ENCODE results near the gene CCPG1.
"Not testable (repeated sequence)": the region's sequence is repeated elsewhere in the genome, so short reads cannot be mapped to it uniquely, and the experiment has no call there.

CCPG1 gene, protein sequence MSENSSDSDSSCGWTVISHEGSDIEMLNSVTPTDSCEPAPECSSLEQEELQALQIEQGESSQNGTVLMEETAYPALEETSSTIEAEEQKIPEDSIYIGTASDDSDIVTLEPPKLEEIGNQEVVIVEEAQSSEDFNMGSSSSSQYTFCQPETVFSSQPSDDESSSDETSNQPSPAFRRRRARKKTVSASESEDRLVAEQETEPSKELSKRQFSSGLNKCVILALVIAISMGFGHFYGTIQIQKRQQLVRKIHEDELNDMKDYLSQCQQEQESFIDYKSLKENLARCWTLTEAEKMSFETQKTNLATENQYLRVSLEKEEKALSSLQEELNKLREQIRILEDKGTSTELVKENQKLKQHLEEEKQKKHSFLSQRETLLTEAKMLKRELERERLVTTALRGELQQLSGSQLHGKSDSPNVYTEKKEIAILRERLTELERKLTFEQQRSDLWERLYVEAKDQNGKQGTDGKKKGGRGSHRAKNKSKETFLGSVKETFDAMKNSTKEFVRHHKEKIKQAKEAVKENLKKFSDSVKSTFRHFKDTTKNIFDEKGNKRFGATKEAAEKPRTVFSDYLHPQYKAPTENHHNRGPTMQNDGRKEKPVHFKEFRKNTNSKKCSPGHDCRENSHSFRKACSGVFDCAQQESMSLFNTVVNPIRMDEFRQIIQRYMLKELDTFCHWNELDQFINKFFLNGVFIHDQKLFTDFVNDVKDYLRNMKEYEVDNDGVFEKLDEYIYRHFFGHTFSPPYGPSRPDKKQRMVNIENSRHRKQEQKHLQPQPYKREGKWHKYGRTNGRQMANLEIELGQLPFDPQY

DNA sequence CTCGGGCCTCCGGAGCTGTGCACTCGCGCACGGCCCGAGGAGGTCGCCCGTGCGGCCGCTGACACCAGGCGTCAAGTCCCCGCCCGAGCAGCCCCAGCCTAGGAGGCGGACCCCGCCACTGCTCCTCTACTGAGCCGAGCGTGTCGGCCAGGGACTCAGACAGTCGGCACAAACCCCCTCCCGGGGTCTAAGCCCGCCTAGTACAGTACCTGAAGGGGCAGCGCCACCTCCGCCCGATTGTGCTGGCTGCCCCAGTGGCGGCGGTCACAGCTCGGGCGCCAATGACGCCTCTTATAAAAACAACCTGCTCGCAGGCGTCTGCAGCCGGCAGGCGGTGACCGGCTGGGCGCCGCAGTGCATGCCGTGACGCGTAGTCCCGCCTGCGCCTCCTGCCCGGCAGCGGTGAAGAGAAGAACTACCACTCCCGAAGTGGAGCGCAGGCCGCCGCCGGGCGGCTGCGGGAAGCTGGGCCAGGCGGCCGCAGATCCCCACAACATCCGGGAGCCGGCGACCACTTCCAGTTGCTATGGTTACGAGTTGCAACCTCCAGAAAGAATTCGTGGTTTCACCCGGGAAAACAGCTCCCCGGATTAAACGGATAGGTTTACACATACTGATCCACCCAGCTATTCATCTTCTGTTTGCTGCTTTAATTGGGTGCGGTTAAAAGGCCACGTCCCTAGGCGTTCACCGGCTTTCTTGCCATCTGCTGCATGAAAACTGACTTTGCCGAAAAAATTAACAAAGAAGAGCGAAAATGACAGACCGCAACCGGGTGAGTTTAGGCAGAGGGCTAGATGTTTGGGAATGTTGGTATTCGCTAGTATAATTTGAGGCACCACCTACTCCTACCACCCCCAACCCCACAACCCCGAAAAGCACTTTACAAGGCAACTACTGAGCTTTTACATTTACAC is at the start of gene CCPG1, which contains the start of gene PIERCE2:
TSS of gene CCPG1 (minus strand) at position 348 of the 917 bp plus-strand sequence. CDS start 18,935 bp downstream, outside the sequence.
TSS of gene PIERCE2 (plus strand) at position 484 of the 917 bp plus-strand sequence. CDS start at position 758, 274 bp downstream.
- peak; percentile 83 for DNase-seq

DNA sequence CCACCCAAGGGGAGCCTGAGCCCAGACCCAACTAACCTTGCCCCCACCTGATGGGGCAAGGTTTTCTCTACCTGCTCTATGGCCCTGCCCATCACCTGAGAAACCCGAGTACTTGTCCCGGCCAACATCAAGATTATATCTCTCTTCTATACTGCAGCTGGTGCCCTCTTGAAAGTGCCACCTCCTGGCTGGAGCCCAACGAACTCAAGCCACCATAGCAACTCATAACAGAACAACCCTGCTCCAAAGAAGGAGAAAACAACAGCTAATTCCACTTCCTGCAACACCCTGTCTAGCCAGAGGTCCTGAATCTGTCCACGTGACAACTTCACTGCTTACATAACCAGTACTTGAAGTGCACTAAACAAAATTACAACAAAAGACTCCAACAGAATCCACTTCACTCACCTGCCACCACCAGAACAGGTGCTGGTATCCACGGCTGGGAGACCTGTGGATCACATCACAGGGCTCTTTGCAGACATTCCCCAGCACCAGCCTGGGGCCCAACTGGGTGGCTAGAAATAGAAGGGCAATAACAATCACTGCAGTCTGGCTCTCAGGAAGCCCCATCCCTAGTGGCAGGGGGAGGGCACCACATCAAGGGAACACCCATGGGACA is 49.4 kb upstream of the CCPG1 start:
- peak; percentile 89 for DNase-seq

DNA sequence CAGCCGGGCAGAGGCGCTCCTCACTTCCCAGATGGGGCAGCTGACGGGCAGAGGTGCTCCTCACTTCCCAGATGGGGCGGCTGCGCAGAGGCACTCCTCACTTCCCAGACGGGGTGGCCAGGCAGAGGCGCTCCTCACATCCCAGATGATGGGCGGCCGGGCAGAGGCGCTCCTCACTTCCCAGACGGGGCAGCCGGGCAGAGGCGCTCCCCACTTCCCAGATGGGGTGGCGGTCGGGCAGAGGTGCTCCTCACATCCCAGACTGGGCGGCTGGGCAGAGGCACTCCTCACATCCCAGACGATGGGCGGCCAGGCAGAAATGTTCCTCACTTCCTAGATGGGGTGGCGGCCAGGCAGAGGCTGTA is 38.9 kb upstream of the CCPG1 start:
- not testable (repeated sequence) for DNase-seq

DNA sequence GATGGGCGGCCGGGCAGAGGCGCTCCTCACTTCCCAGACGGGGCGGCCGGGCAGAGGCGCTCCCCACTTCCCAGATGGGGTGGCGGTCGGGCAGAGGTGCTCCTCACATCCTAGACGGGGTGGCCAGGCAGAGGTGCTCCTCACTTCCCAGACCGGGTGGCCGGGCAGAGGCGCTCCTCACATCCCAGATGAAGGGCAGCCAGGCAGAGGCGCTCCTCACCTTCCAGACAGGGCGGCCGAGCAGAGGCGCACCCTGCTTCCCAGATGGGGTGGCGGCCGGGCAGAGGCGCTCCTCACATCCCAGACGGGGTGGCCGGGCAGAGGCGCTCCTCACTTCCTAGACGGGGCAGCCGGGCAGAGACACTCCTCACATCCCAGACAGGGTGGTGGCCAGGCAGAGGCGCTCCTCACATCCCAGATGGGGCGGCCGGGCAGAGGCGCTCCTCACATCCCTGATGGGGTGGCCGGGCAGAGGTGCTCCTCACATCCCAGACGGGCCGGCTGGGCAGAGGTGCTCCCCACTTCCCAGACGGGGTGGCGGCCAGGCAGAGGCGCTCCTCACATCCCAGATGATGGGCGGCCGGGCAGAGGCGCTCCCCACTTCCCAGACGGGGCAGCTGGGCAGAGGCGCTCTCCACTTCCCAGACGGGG is 38.3 kb upstream of the CCPG1 start:
- not testable (repeated sequence) for DNase-seq

DNA sequence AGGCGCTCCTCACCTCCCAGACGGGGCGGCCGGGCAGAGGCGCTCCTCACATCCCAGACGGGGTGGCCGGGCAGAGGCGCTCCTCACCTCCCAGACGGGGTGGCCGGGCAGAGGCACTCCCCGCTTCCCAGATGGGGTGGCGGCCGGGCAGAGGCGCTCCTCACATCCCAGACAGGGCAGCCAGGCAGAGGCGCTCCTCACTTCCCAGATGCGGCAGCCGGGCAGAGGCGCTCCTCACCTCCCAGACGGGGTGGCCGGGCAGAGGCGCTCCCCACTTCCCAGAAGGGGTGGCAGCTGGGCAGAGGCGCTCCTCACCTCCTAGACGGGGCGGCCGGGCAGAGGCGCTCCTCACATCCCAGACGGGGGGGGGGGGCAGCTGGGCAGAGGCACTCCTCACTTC is 37.8 kb upstream of the CCPG1 start:
- not testable (repeated sequence) for DNase-seq

DNA sequence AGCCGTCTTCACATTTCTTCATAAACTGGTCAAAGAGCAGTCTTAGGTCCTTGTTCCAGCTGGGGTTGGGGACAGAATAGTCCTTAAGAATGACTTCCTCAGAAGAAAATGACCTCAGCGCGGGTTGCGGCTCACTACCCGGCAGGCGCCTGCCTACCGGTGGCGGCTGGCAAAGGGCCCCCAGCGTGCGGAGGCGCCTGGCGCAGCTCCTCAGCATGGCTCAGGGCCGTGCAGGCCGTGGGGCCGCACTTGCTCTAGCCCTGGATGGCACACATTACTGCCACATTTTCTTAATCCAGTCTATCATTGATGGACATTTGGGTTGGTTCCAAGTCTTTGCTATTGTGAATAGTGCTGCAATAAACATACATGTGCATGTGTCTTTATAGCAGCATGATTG is 35.0 kb upstream of the CCPG1 start:
- not testable (repeated sequence) for DNase-seq

DNA sequence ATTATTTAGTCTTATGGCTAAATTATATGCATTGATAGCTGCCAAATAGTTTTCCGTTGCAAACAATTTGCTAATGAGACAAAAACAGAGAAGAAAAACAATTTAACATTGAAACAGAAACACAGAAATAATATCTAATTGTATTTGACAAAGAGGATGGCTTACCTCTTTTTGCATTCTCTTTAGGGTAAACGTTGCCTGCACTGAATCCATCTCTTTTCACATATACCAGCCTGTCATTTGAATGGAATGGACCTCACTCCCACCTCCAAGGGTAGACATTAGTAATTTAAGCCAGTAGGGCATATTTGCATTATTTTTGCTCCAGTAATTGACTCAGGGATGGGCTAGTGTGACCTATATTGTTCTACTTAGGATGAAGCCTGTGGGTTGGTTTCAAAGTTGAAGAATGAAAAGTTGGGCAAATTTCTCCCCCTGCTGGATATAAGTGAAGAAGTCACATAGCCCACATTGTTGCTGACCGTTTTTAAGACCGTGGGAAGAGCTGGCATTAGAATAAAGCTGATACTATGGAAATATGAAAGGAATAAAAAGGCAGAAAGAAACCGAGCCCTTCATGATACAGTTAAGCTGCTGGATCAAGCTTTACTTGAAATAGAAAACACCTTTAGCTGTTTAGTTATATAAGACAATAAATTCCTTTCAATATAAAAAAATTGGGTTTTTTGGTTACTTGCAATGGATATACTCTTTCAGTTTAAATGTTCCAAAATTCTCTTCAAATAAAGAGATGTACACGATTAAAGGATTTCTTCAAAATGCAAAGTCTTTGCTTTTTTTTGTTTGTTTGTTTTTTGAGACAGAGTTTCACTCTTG is 27.0 kb upstream of the CCPG1 start:
- DNase-seq = peak; percentile 20

DNA sequence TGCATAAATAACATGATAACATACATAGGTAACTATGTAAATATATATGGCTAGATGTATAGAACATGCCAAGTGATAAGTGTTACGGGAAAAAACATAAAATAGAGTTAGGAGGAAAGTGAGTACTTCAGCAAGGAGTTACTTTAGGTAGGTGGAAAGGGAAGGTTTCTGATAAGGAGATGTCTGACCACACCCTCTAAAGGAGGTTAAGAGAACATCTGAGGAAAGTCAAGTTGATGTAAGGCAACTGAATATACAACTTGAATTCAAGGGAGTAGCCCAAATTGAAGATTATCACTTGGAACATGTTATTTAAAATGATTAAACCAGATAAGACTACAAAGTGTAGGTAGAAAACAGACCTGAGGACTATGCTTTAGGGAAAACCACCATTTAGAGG is 13.9 kb upstream of the CCPG1 start:
- no peak for DNase-seq

DNA sequence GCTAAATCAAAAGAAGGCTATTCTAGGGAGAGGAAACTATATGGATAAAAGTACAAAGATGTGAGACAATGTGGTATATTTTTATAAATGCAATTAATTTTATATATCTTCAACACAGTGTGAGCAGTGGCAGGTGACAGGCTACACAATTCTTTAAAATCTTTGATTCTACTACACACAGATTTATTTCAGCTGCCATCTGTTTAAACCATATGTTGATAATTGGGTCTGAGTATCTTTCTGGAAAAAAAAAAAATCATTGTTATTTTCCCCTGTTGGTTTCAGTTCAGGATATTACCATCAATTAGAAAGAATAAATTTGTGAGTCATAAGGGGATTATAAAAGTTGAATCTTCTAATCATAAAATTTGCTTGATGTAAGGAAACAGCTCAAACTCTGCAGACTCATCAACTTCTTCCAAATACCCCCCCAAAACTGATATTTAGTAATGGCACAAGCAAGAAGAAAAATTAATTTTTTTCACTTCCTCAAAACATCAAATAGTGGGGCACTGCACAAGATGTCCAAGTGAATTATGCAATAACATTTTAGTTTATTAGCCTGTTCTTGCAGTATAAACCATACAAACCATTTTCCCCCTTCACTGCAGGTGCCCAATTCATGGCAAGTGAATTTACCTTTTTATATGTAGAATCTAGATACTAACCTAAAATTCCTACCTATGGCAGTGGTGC is 12.2 kb upstream of the CCPG1 start:
- DNase-seq = no peak

DNA sequence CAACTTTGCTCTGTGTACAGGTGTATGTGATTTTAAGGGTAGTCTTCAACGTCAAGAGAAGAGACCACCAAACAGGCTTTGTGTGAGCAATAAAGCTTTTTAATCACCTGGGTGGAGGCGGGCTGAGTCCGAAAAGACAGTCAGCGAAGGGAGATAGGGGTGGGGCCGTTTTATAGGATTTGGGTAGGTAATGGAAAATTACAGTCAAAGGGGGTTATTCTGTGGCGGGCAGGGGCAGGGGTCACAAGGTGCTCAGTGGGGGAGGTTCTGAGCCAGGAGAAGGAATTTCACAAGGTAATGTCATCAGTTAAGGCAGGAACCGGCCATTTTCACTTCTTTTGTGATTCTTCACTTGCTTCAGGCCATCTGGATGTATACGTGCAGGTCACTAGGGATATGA is 9.5 kb upstream of the CCPG1 start:
- DNase-seq = not testable (repeated sequence)

DNA sequence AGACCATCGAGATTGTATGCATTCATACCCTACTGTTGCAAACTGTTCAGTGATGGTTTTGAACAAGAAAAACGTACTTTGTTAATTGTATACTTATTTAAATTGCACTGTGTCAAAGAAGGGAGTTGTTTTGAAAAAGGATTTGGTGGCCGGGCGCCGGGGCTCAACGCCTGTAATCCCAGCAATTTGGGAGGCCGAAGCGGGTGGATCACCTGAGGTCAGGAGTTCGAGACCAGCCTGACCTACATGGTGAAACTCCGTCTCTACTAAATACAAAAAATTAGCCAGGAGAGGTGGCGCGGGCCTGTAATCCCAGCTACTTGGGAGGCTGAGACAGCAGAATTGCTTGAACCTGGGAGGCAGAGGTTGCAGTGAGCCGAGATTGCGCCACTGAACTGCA is 817 bp upstream of the CCPG1 start:
- DNase-seq = not testable (repeated sequence)

DNA sequence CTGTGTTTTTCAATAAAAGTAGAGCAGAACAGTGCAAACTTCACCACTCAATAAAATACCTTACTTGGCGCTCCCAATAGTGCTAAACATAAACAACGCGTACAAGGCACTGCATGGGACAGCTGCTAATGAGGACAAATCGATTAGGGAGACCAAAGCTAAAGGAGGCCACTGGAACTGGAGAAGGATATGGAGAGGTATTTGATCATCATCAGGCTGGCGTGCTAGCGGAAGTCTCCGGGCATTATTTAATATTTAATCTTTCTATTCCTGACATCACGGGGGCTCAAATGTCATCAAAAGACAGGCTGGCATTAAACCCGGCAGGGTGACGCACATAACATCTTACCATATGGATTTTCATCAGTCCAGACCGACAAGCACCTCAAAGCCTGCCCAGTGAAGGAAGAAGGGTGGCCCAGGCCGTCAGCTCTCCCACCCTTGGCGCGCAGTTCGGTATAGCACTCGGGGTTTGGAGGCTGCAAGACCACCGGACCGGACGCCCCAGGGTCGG is 604 bp downstream of the CCPG1 start:
- DNase-seq = peak; percentile 34

DNA sequence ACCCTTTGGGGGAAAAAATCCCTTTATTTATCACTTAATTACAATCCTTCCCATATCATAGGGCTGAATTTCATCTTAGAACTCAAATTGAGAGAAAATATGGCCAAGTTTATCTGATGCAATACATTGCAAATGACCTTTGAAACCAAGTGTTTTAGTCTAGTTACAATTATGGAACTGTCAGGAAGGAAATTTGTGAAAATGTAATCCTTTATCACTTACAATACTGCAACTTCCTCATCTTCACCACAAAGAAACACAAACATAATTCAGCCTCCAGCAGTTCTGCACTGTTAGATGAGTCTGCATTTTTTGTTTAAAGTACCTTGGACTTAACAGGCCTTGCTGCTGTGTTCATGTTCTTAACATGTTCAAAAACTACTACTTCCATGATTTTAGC is 4.6 kb downstream of the CCPG1 start:
- no peak for DNase-seq

DNA sequence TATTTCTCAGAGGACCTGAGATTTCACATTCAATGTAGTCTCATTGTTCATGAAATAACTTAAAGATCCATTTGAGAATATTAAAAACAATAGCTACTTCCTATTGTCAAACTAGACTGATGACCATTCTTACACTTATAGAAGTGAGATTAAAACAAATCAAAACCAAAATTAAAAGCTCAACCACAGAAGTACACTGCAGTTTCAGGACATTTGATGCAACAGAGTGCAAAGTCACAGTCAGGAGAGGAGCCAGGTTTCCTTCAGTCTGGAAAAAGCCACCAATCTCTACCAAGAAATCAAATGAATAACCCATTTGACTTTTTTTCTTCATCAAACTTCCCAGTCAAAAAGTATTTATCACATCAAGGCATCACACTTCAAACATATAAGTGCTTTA is 5.5 kb downstream of the CCPG1 start:
- no peak for DNase-seq

DNA sequence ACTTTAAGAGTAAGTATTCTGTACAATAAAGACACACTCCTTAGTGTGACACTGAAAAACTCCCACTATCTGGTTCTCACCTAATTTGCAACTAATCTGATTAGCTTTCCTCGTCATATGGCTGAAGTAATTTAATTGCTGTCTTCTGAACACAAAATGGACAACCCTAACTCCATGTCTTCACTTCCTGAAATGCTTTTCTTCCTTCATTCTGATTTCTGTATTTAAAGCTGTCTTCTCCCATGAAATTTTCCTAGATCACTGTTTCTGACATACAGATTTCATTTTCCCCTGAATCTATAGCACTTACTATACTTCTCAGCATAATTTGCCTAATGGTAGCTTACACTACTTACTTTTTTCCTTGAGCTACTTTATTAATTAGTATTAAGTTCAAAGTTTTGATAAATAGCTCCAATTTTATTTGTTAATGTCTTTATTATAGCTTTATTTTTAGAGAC is 6.3 kb downstream of the CCPG1 start:
- no peak for DNase-seq

DNA sequence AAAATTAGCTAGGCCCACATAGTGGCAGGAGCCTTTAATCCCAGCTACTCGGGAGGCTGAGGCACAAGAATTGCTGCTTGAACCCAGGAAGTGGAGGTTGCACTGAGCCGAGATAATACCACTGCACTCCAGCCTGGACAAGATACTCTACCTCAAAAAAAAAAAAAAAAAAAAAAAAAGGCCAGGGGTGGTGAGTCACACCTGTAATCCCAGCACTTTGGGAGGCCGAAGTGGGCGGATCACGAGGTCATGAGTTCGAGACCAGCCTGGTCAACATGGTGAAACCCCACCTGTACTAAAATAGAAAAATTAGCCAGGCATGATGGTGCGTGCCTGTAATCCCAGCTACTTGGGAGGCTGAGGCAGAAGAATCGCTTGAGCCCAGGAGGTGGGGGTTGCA is 8.1 kb downstream of the CCPG1 start:
- not testable (repeated sequence) for DNase-seq

DNA sequence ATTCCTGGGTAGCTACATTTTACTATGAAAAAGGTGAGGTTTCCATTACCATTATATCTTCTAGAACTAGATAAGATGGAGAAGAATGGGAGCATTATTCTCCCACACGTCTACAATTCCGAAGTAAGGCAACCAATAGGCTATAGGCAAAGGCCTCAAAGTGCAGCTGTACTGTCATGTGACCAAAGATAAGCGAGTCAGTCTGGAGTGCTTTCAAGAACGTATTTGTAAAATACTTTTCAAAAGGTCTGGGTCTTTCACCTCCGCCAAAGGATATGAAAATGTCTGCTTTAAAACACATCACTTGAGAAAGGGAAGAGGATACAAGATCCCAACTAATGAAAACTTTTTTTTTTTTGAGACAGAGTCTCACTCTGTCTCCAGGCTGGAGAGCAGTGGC is 9.9 kb downstream of the CCPG1 start:
- DNase-seq = no peak

DNA sequence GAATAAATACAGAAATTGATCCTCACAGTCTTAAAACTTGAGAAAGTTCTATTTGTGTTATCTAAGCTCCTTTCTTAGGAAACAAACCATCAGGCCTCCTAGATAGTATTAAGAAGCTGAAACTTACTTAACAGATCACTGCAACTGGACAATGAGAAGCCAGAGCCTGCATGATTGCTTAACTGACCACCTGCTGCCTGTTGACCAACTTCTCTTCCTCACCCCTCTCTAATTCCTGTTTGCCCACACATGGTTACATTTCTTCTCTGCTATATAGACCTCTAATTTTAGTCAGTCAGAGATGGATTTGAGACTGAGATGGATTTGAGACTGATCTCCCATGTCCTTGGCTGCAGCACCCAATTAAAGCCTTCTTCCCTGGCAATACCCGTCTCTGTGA is 13.5 kb downstream of the CCPG1 start:
- DNase-seq = no peak

DNA sequence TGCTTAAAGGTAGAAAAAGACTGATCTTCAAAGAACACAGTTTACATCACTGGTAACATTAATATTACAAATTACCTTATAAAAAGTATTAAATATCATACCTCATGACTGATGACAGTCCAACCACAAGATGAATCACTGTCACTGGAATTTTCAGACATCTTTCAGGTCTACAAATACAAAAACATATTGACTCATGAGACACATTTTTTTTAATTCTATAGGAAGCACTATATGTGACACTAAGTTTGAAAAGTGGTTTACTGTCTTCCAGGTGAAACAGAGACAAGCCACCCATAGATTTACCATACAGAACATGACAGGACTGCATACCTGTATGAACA is 18.9 kb downstream of the CCPG1 start:
- no peak for DNase-seq

DNA sequence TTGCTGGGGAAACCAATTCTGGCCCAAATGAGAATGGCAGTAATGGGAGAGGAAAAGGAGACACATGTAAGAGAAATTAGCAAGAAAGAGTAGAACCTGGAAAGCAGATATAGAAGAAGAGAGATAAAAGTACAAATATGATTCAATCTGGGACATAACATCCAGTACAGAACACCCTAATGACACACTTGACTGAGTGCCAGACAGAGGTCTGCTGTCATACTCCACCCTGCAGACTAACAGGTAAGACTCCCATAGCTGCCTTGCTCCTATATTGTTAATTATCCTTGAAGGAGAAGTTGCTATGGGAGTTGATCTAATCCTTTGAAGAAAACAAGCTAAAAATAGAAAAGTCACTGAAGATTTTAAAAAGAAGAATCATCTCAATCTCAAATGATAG is 21.1 kb downstream of the CCPG1 start:
- no peak for DNase-seq
